ENCODE data around the gene DLGAP1.

The DLGAP1 gene

GRCh38 chr18:3552305-3552704 is 902.8 kb downstream of the DLGAP1 start:
- no peak for DNase-seq

- DNase-seq = no peak
These were observed 907.1 kb downstream of the DLGAP1 start for GRCh38 chr18:3547891-3548615.

DNA sequence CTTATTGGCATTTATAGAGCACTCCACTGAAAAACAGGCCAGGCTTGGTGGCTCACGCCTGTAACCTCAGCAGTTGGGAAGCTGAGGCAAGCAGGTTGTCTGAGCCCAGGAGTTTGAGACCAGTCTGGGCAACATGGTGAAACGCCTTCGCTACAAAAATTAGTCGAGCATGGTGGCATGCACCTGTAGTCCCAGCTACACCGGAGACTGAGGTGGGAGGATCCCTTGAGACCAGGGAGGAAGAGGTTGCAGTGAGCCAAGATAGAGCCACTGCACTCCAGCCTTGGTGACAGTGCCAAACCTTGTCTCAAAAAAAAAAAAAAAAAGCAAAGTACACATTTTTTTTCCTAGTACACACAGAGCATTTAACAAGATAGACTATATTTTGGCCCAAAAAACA is 909.0 kb downstream of the DLGAP1 start:
- DNase-seq = no peak

DNA sequence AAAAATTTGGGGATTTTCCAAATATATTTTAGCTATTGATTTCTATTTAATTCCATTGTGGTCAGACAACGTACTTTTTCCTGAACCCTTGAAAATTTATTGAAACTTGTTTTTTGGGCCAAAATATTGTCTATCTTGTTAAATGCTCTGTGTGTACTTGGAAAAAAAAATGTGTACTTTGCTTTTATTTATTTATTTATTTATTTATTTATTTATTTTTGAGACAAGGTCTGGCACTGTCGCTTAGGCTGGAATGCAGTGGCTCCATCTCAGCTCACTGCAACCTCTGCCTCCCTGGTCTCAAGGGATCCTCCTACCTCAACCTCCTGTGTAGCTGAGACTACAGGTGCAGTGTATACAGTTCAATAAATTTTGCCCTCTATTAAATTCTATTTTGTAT is 910.6 kb downstream of the DLGAP1 start:
- no peak for DNase-seq

GRCh38 chr18:3541549-3542386 is 913.3 kb downstream of the DLGAP1 start:
- DNase-seq = no peak

DNA sequence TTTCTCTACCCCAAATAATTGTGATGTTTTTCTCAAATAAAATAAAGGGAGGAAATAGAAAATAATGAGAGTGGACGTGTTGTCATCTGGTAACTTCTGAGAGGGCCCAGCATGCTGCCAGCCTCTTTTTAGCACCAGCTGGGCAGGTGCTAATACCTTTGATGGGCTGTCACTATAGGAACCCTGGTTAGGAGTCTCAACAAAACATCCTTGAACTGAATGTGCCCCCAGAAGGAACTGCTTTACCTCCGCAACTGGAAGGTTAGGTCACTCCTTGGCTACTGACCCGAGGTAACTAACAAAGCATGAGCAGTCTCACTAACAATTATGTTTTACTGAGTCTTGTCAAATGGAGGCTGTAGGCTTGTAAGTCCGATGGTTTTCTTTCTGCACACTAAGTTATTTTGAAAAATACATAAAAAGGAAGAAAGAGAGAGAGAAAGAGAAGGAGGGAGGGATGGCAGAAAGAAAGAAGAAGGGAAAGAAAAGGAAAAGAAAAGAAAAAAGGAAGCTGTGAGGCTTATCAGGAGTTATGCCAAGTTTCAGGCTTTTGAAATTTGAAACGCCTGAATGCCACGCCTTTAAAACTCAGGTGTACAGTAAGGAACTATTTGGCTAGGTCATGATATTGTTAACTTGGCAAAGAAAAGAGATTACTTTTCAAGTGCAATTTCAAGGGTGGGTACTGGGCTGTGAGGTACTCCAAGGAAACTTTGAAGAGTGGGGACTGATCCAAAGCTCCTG is 914.1 kb downstream of the DLGAP1 start:
- DNase-seq = no peak

GRCh38 chr18:3538954-3539617 is 916.0 kb downstream of the DLGAP1 start:
- no peak for DNase-seq

DNA sequence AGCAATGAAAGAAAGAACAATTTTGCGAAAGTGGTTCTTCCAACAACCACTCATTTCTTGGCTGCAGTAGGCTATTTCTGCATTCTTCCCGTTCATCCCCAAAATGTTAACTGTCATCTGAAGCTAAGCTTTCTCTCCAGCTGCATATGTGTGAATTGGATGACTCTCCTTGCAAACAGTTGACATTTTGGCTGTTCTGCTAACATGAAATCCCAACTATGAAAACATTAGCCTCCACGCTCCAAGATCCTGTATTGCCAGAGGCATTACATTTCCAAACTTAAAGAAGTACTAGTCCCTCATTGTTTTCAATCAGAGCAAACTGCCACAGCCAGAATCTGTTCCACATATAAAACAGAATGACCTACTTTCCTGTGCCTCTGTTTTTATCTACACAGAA is 916.7 kb downstream of the DLGAP1 start:
- DNase-seq = no peak

DNA sequence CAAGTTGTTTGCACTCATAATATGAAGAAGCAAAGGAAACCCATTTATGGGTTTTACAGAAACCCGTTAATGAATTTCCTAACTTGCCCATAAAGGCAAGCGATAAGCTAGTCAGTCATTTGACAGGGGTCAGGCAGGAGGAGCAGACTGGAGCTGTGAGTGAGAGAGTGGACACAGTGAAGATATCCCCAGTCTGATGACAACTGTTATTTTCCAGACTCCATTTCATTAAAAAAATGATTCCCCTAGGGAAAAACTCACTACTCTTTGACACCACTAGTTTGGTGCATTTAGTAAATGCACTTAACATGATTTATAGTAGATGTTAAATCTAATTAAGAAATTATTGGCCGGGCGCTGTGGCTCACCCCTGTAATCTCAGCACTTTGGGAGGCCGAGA is 924.3 kb downstream of the DLGAP1 start:
- DNase-seq = no peak

- peak; percentile 38 for DNase-seq
These were observed 925.5 kb downstream of the DLGAP1 start for GRCh38 chr18:3529601-3530000.

- DNase-seq = no peak
These were observed 926.0 kb downstream of the DLGAP1 start for GRCh38 chr18:3529077-3529476.

- no peak for DNase-seq
These were observed 926.9 kb downstream of the DLGAP1 start for GRCh38 chr18:3528231-3528630.

- peak; percentile 84 for DNase-seq
These were observed 928.4 kb downstream of the DLGAP1 start for GRCh38 chr18:3526421-3527354.

- DNase-seq = peak; percentile 30
These were observed 929.2 kb downstream of the DLGAP1 start for GRCh38 chr18:3525870-3526420.

- no peak for DNase-seq
These were observed 930.4 kb downstream of the DLGAP1 start for GRCh38 chr18:3524706-3525105.

DNA sequence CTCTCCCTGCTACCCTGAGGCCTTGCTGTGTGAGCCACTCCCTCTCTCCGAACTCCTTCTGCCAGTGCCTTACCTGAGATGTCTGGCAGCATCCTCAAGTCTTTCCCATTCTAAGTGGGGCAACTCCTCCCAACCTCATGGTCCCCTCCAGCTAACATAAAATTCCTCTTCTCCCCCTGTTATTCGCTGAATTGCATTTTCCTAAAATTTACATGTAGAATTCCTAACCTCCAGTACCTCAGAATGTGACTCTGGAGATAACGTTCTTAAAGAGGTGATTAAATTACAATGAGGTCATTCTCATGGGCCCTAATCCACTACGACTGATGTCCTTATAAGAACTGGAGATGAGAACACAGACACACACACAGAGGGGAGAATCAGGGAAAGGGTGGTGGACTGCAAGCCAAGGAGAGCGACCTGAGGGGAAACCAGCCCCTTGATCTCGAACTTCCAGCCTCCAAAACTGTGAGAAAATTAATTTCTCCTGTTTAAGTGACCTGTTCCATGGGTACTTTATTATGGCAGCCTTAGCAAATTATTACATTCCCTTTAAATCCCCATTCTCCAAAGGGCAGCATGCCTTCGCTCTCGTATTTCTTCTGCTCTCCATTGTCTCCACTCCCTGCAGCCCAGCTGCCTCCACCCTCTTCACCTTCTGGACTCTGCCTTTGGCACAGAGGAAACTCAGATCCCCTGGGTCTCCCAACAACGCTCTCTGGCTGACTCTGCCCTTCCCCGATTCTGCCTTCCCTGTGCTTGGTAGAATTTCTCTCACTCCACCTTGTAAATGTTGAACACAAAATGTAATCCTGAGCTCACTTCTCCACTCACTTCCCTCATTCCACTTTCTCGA is 934.6 kb downstream of the DLGAP1 start:
- peak; percentile 16 for DNase-seq

GRCh38 chr18:3514312-3515216 is 940.5 kb downstream of the DLGAP1 start:
- DNase-seq = no peak

DNA sequence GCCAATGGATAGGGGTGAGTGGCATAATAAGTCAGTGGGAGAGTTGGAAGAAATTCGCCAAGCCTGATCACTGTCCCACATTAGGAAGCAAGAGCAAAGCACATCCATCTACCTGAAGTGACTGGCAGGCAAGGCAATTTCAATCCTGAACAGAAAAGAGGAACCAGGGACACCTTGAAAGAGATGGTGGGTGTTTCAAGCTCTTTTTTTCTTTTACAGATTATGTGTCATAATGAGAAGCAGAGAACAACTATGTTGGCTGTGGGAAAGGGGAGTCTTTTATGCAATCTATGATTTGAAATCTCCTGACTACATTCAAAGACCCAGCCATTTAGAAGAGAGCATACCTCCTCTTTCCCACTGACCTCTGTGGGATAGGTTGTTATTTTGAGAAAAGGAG is 941.6 kb downstream of the DLGAP1 start:
- no peak for DNase-seq

- DNase-seq = no peak
These were observed 943.1 kb downstream of the DLGAP1 start for GRCh38 chr18:3511980-3512379.
